Islet precursor cell (in vitro differentiated cells): ENCODE results near the gene TPK1.

Source experiments
- DNase-seq: peaks from one replicate; pipeline ENCODE4 v3.0.0-alpha.2; 2018

TPK1 gene

DNA sequence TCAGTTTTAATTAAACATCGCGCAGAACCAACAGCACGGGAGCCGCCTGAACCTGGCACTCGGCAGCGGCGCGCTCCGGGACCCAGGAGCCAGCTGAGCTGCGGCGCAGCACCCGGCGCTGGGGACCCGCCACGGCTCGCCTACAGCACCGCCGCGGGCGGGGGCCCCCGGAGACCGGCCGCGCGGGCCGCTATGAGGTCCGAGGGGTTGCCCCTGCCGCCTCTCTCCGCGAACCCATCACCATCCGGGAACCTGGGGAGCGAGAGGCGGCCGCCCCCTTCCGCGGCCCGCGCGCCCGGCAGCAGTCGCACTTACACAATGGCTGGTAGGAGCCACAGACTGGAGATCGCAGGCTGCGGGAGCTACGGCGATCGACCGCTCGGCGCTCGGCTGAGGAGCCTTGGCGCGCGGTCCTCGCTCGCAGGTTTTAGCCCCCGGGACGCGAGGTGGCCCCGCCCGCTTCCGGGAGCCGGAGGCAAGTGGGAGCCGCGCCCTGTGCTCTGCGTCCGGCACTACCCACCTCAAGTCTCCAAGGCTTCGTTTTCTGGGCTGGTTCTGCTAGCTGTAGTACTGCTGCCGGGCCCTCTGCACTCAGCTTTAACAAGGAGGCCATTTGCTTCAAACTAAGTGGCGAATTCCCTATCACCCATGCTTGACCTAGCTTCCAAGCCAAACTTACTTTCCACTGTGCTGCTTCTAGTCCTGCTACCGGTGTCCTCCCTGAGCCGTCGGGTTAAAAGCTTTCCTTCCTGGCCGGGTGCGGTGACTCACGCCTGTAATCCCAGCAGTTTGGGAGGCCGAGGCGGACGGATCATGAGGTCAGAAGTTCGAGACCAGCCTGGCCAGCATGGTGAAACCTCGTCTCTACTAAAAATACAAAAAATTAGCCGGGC is at the start of gene TPK1:
Gene TPK1, minus strand, starts transcription at position 402 of the 893 bp plus-strand sequence. CDS start 451 bp downstream, outside the sequence.
- DNase-seq = peak; percentile 96

DNA sequence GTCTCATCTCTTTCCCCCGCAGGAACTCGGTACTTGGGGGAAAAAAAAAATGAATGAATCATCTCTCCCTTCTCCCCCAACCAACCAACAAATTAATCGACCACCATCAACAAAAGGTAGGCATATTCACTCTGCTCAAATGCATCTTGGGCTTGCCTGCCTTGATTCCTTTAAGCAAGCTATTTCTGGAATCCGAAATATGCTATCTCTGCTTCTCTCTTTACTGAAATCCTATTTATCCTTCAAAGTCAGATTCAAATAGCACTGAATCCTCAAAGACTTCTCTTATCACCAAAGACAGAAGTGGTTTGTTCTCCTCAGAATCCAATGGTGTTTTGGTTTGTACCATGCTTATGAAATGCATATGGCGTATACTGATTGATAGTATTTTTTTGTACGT is 49.6 kb upstream of the TPK1 start:
- DNase-seq = no peak

DNA sequence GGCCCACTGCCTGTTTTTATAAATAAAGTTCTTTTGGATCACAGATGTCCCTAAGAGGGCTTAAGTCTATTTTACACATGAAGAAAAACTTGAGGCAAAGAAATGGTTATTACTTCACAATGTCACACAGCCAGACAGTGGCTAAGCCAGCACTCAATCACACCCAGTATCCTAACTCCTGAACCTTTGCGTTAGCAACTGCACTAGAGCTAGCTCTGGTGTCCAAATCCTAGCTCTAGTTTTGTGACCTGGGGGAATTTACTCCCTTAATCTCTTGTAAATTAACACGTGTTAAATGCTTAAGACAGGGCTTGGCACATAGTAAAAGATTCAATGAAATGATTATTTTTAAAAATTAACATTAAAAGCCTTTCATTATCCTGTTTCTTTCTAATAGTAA is 49.0 kb upstream of the TPK1 start:
- no peak for DNase-seq

DNA sequence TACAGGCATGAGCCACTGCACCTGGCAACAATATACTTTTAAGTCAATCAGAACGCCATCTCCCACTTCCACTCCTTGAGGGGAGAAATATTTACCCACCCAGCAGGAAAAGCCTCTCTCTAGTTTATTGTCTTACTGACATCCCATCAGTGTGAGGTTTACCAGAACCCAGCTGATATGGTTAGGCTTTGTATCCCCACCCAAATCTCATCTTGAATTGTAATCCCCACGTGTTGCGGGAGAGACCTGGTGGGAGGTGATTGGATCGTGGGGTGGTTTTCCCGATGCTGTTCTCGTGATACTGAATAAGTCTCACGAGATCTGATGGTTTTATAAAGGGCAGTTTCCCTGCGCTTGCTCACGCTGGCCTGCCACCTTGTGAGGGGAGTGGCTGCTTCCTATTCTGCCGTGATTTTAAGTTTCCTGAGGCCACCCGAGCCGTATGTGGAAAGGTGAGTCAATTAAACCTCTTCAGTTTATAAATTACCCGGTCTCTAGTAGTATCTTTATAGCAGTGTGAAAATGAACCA is 37.5 kb upstream of the TPK1 start:
- DNase-seq = no peak

DNA sequence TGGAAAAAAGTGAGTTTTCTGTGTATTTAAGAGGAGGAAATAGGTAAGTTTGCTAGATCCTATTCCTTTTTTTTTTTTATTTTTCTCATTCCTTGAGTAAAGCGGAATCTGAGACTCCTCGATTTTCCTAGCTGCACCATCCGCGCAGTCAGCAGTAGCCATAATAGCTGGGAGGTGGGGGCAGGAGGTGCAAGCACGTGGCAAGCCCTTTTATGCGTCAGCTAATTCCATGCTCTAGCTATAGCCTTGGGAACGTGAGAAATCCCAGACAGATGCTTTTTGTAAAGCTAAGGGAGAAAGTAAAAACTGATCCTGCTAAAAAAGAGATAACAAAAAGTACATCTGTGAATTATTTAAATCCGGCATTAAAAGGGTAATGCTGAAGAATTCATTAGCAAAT is 33.2 kb upstream of the TPK1 start:
- DNase-seq = no peak

DNA sequence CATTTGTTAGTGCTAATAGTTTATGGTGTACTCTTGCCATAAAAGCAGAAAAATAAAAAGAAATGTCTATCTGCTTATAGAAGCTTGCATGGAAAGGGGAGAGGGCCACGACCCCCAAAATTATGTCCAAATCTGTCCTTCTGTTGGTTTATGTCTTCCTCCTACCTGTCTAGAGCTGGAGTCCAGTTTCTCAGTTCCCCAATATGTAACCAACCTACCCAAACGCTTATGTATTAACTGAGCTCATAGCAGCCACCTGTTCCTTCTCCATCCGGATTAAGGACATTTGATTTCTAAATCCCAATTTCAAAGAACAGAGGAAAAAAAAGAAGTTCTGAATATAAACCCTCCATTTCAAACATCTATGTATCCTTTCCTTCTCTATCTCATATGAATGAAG is 30.3 kb upstream of the TPK1 start:
- DNase-seq = no peak

DNA sequence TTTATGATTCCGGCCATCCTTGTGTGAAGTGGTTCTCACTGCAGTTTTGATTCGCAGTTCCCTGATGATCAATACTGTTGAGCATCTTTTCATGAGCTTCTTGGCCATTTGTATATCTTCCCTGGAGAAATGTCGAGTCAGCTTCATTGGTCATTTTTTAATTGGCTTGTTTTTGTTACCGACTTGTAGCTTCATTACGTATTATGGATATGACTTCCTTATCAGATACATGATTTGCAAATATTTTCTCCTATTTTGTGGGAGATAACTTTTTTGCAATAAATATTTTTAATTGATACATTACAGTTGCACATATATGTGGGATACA is 27.4 kb upstream of the TPK1 start:
- no peak for DNase-seq

DNA sequence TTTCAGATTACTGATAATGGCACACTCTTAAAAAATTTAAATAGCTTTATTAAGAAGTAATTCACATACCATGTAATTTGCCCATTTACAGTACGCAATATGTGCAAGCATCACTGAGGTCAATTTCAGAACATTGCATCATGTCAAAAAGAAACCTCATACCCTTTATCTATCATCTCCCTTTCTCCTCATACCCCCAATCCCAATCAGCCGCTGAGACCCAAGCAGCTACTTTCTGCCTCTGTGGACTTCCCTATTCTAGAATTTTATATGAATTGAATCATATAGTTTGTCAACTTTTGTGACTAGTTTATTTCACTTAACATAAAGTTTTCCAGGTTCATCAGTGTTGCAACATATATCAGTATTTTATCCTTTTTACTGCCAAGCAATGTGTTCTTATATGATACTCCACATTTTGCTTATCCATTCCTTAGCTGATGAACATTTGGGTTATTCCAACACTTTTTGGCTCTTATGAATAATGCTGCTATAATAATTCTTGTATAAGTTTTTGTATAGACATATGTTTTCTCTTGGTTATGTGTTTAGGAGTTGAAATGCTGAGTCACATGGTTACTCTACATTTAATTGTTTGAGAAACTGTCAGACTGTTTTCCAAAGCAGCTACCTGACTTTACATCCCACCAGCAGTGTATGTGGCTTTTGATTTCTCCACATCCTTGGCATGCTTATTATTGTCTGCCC is 26.9 kb upstream of the TPK1 start:
- no peak for DNase-seq

DNA sequence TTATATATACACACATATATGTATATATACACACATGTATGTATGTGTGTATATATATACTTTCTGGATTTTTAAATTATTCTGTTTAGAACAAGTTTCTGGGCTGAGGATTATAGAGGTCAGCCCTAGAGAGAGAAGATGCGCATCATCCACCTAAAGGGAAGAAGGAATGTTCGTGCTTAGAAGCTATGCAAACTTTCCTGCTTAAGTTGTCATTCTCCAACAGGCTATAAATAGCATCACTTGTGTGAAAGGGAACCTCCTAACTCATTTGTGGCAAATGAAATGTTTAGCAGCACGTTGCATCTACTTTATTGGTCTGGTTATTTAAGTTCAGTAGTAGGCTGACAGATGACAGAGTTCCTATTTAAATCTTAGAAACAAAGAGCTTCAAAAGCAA is 23.9 kb upstream of the TPK1 start:
- no peak for DNase-seq

DNA sequence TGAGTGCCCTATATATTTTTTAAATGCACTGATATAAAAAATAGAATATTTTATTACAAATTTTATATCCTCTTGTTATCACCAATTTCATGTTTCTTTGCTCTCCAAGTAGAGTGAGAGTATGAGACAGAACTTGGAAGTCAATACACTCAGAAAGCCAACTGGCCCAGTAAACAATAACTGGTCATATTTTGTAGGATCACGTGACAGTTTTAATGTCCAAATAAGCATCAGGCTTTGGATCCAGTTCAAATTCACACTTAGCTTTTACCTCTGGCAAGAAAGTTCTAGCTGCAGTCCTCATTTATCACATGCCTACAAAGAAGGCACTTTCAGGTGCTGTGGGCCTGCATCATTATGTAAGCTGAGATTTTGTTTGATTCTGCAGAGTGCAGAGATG is 21.6 kb upstream of the TPK1 start:
- no peak for DNase-seq

DNA sequence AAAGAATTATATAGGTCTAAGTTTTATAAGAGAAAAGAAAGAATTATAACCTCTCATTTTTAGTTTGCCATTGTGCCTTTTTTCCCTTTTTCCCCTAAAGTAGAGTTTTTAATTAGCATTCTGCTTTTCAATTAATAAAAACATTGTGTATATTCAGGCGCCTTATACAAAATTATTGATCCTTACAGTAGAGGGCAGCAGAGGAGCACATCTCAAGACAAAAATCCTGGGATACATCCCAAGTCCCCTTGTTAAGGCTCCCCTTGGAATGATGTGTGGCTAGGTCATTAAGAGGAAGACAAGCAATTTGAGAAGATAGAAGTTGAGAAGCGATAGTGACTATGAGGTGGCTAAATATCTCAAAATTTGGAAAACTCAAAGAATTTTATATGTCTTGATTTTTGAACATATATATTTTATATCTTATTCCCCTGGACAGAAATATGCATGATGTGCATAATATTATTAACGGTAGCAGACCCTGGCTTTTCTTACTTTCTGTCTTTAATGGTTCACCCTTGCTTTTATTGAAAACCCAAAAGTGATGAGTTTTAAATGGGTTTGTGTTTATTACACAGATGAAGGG is 19.1 kb upstream of the TPK1 start:
- no peak for DNase-seq

DNA sequence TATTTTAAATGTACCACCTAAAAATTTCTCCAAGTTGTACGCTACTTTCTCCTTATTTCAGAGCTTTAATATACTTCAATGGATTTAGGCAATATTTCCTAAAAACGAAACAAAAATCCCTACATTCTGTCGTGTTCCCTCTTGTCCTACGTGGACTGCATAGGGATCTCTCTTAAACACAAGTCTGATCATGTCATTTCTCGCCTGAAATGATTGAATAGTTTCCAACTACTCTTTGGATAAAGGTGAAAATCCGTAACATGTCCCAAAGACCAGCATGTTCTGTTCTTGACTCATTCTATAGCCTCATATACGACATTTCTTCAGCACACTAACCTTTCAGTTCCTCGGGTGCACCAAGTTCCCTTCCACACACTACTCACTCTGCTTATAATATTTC is 17.7 kb upstream of the TPK1 start:
- DNase-seq = no peak

DNA sequence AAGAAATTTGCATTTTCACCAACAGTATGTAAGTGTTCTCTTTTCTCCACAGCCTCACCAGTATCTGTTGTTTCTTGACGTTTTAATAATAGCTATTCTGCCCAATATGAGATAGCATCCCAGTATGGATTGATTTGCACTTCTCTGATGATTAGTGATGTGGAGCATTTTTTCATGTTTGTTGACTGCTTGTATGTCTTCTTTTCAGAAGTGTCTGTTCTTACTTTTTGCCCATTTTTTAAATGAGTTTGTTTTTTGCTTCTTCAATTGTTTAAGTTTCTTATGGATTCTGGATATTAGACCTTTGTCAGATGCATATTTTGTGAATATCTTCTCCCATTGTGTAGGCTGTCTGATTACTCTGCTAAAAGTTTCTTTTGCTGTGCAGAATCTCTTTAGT is 12.2 kb upstream of the TPK1 start:
- no peak for DNase-seq

DNA sequence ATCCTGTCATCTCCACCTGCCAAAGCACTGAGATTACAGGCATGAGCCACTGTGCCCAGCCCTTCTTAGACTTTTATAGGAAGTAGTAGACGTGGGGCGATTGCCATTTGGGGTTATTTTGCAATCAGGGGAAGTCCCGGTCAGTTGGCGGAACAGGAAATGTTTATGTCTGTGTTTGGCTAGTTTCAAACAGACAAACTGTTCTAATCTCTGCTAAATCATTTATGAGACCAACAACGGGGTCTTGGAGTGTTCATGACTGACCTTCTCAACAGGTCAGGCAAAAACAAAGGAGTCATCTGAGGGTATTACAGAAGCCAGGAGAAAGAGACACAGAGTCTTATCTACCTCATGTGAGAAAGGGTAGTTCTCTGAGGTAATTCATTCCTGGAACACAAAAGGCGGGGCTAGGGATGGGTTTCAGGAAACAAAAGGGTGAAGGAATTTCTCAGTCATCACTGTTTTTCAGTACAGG is 6.6 kb upstream of the TPK1 start:
- DNase-seq = no peak

DNA sequence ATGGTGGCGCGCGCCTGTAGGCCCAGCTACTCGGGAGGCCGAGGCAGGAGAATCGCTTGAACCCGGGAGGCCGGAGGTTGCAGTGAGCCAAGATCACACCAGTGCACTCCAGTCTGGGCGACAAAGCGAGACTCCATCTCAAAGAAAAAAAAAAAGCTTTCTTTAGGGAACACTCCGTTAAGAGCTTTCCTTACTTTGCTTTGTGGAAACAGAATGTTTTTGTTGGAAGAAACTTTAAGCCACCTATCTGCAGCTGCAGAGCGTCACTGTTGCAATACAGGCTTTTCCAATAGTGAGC is 641 bp upstream of the TPK1 start:
- no peak for DNase-seq

DNA sequence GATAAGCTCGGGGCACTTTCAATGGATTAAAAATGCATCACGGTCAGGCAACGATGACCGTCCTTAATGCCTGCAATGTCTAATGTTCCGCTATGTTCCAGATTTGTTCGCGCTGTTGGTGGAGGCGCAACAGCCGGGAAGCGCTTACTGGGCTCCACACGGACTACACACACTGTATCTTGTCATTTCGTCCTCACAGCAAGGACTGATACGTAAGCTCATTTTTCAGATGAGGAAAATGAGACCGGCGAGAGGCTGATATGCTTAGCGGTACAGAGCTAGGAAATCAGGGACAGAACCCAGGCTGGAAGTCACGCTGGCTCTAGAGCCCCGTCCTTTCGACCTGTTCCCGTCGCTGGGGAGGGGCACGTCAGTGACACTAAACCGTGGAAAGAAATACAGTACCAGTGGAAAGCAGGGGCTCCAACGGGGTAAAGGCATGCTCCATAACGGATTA is 670 bp downstream of the TPK1 start:
- peak; percentile 66 for DNase-seq

DNA sequence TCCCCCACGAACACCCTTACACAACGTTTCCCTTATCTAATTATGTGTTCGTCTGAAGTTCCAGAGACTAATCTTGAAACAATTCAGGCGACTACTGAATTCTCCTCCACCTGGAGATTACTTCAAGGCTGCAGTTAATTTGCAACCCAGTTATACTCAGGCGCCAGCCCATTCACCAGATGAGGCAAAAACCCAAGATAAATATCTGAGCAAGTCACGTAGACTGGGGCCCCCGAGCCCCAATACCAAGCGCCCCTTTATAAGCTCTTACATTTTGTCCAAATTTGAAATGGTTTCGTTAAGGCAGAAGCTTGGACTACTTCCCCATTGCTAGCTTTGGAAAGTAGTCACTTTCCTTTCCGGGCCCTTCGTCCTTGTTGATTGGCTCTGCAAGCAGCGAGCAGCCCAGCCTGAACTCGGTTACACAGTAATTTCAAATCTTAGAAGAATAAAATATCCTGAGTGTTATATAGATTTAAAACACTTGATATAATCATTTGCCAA is 1.2 kb downstream of the TPK1 start:
- DNase-seq = peak; percentile 52

DNA sequence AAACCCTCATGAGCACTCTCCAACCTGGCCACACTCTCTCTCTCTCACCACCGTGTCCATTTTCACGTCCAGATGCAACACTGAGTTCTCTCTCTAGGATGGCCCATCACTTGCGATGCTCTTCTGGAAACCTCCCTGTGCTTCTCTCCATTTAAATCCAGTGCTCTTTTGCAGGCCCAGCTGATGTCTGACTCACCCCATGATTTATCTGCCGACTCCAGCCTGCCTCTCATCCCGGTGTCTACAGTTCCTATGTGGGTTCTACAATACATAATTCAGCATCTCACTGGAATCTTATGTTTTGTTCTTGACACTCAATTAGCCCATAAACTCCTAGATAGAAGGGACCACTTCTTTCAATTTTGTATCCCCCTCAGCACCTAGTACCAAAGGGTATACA is 5.0 kb downstream of the TPK1 start:
- peak; percentile 53 for DNase-seq

DNA sequence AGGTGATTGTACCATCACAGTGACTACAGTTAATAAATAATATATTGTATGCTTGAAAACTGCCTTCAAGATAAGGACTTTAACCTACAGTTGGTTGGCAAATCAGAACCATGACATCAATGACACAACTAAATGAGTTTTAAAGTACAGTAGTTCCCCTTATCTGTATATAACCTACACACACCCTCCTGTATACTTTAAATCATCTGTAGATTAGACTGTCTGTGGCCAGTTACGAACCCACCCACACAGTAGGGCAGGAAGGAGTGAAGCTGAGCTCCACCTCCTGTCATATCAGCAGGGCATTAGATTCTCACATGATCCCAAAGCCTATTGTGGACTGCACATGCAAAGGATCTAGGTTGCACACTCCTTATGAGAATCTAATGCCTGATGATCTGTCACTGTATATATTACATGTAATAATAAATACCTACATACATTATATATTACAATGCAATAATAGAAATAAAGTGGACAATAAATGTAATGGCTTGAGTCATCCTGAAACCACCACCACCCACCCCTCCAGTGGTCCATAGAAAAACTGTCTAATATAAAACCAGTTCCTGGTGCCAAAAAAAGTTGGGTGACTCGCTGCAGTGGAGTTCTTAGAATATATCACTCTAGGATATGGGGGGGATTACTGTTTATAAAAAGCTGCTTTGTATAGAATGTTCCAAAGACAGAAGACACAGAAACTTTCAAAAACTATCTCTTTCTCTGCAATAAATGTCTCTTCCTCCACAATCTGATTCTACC is 5.6 kb downstream of the TPK1 start:
- DNase-seq = no peak

DNA sequence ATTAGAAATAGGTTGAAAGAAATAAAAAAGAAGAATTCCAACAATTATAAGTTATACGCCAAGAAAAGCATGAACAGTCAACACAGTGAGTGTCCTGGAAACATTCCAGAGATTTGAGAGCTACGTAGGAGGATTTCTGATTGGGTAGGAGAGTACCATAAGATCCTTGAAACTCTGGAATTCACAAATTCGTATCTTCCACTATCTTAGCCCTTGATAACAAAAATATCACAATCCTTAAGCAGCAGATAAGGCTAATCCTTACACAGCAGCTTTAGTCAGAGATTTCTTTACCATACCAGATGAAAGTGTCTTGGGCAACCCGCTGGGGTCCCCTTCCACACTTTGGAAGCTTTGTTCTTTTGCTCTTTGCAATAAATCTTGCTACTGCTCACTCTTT is 8.2 kb downstream of the TPK1 start:
- no peak for DNase-seq

DNA sequence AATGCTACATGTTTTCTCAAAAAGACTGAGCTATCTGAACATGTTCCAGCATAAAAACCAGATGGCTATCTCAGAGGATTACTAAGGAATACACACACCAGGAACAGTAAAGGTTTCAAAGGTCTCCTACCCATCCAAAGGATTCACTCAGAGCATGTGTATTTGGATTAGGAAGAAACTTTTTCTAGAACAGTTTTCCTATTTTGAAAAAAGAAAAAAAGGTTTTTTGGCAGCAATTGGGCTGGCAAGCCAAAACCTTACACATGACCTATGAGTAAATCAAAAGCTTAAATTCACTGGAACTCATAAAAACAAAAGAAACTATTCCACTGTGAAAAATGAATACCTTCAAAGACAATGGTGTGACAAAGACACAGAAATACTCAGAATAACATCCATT is 9.6 kb downstream of the TPK1 start:
- DNase-seq = no peak

DNA sequence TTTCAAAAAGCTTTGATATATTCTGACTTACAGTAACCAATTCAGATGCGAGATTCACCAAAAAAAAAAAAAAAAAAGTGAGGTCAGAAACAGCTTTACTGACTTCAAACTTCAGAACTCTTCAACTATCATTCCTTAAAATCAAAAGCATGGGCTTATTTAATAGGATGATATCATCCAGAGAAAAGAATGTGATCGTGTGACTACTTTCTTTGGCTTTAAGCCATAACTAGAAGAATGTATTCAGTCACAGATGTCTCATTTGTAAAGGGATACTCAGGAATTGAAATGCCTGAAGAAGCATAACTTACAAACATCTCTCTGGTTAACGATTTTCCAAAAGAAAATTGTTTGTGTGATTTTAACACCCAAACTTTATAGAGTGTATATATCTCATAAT is 11.5 kb downstream of the TPK1 start:
- DNase-seq = no peak

DNA sequence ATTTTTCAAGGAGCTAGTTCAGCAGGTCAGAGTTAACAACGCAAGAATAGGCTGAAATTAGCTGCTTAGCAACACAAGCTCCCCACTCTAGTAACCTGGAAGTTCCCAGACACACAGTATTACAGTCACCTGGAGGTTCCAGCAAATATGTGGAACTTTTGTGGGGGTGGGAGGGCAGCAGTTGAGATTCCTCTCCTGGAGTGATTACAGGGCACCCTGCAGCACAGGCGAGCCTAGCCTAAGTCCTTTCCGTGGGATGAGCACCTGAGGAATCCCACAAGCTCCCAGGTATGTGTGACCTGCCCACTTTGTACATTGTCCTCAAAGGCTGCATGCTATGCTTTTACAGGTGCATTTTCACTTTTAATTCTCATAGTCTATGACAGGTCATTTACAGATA is 13.6 kb downstream of the TPK1 start:
- DNase-seq = peak; percentile 70
